H1 (cell line): ENCODE data around the gene CABCOCO1. TPM values are rescaled to one million over a fixed set of nuclear protein-coding genes. Genes with fewer than 3 reads are reported as not detected.
A peak's percentile ranks its signal among the peaks of the same experiment; 100 is the strongest.

Experiments
- CTCF ChIA-PET: fragments of 300-600 bp; sonication (Branson Sonifier 250); formaldehyde crosslinking; loops from one replicate; lab custom pipeline; 2021; ENCODE audit not compliant: partially characterized antibody; lab: Charles Lee
- POLR2A ChIA-PET: fragments of 300-600 bp; sonication (Branson Sonifier 250); formaldehyde crosslinking; loops from one replicate; lab custom pipeline; 2021; ENCODE audit warnings: inconsistent platforms; ENCODE audit not compliant: partially characterized antibody; lab: Charles Lee
- DNase-seq, 2 experiments: peaks; one replicate each; pipeline versions ENCODE4 v3.0.0 to v3.0.0-alpha.2; 2010 to 2022; ENCODE audit warnings: low spot score in 2 of 2, low read depth in 1 of 2, mixed read lengths in 1 of 2
- FAIRE-seq: peaks from 2 replicates; lab custom pipeline; 2011; peaks lifted over from hg19 to GRCh38; lab: Jason Lieb, UNC
- H2AFZ ChIP-seq: 2 replicates; pipeline ENCODE4 v1.8.1; 2012; ENCODE audit warnings: low read length, inconsistent platforms
- H2AK5ac ChIP-seq: 2 replicates; pipeline ENCODE4 v1.6.1; 2013; ENCODE audit warnings: low read depth, low read length
- H2BK120ac ChIP-seq: replicated peaks from 2 replicates; pipeline ENCODE3; 2013; ENCODE audit warnings: low read depth, low read length, inconsistent platforms
- H2BK12ac ChIP-seq: 2 replicates; pipeline ENCODE4 v1.6.1; 2013; ENCODE audit warnings: low read depth, low read length
- H2BK15ac ChIP-seq: 2 replicates; pipeline ENCODE4 v1.6.1; 2013; ENCODE audit warnings: low read length
- H2BK20ac ChIP-seq: 2 replicates; pipeline ENCODE4 v1.6.1; 2013; ENCODE audit warnings: low read length
- H2BK5ac ChIP-seq: 2 replicates; pipeline ENCODE4 v1.6.1; 2013; ENCODE audit warnings: low read depth, low read length
- H3K14ac ChIP-seq: 2 replicates; pipeline ENCODE4 v1.6.1; 2013; ENCODE audit warnings: inconsistent platforms; ENCODE audit not compliant: insufficient read length
- H3K18ac ChIP-seq: 2 replicates; pipeline ENCODE4 v1.6.1; 2013; ENCODE audit warnings: low read length; ENCODE audit errors: extremely low read depth
- H3K23ac ChIP-seq: 2 replicates; pipeline ENCODE4 v1.6.1; 2013; ENCODE audit warnings: inconsistent platforms; ENCODE audit not compliant: insufficient read length
- H3K23me2 ChIP-seq: 2 replicates; pipeline ENCODE4 v1.6.1; 2013; ENCODE audit warnings: low read depth, low read length
- H3K27ac ChIP-seq: 2 replicates; pipeline ENCODE4 v1.6.1; 2011; ENCODE audit warnings: low read depth, low read length, inconsistent platforms
- H3K27me3 ChIP-seq, 4 experiments: replicated peaks in 1 of 4; 1 replicate in 1 of 4; 2 replicates in 3 of 4; pipeline versions ENCODE4 v1.6.1 to v1.8.1; 2011 to 2013; ENCODE audit warnings: low read length in 3 of 4, mild to moderate bottlenecking in 3 of 4, inconsistent platforms in 2 of 4, mixed read lengths in 2 of 4, moderate library complexity in 1 of 4; ENCODE audit not compliant: control insufficient read depth in 3 of 4, insufficient read depth in 3 of 4; ENCODE audit errors: extremely low read depth in 1 of 4
- H3K36me3 ChIP-seq, 4 experiments: 2 replicates each; pipeline versions ENCODE4 v1.6.1 to v1.8.1; 2011 to 2013; ENCODE audit warnings: mild to moderate bottlenecking in 4 of 4, low read length in 3 of 4, moderate library complexity in 2 of 4, control low read depth in 1 of 4, inconsistent platforms in 1 of 4; ENCODE audit not compliant: insufficient read depth in 4 of 4, control insufficient read depth in 2 of 4
- H3K4ac ChIP-seq: replicated peaks from 2 replicates; pipeline ENCODE3; 2013; ENCODE audit warnings: low read length, low read depth, mixed read lengths, inconsistent platforms; ENCODE audit not compliant: insufficient read length
- H3K4me1 ChIP-seq, 4 experiments: replicated peaks in 1 of 4; 1 replicate in 1 of 4; 2 replicates in 3 of 4; pipeline versions ENCODE4 v1.6.1 to v1.8.1; 2011 to 2013; ENCODE audit warnings: low read length in 3 of 4, inconsistent platforms in 2 of 4, mixed read lengths in 1 of 4; ENCODE audit not compliant: insufficient read depth in 4 of 4, control insufficient read depth in 3 of 4
- H3K4me2 ChIP-seq, 2 experiments: 2 replicates each; pipeline versions ENCODE4 v1.6.1 to v1.8.1; 2011 to 2013; ENCODE audit warnings: low read depth in 2 of 2, low read length in 2 of 2, control low read depth in 1 of 2, inconsistent platforms in 1 of 2, mild to moderate bottlenecking in 1 of 2; ENCODE audit not compliant: insufficient read depth in 1 of 2
- H3K4me3 ChIP-seq, 4 experiments: fragments of 200-600, 300-600 bp in 1 of 4; sonication (generic), shearing (Covaris generic), sonication (Bioruptor Twin) in 1 of 4; 2 replicates each; pipeline versions ENCODE4 v1.5.1 to v1.8.1; 2011 to 2016; ENCODE audit warnings: low read length in 4 of 4, low read depth in 3 of 4, control low read depth in 2 of 4, inconsistent platforms in 2 of 4, mild to moderate bottlenecking in 2 of 4, mixed read lengths in 1 of 4, moderate library complexity in 1 of 4; ENCODE audit not compliant: insufficient read depth in 2 of 4; ENCODE audit errors: extremely low read depth in 1 of 4
- H3K56ac ChIP-seq: replicated peaks from 2 replicates; pipeline ENCODE3; 2013; ENCODE audit warnings: low read depth, mild to moderate bottlenecking, mixed read lengths, low read length, inconsistent platforms; ENCODE audit not compliant: insufficient read length
- H3K79me1 ChIP-seq: 2 replicates; pipeline ENCODE4 v1.6.1; 2013; ENCODE audit warnings: low read depth, low read length, control low read depth
- H3K79me2 ChIP-seq, 2 experiments: 2 replicates each; pipeline versions ENCODE4 v1.6.1 to v1.8.1; 2012 to 2013; ENCODE audit warnings: low read length in 2 of 2, mild to moderate bottlenecking in 2 of 2, inconsistent platforms in 1 of 2; ENCODE audit not compliant: insufficient read depth in 2 of 2, control insufficient read depth in 1 of 2
- H3K9ac ChIP-seq, 4 experiments: replicated peaks in 1 of 4; 1 replicate in 1 of 4; 2 replicates in 3 of 4; pipeline versions ENCODE4 v1.6.1 to v1.8.1; 2011 to 2013; ENCODE audit warnings: low read depth in 3 of 4, low read length in 3 of 4, control low read depth in 2 of 4, mild to moderate bottlenecking in 2 of 4, moderate library complexity in 2 of 4, inconsistent platforms in 1 of 4; ENCODE audit errors: extremely low read depth in 1 of 4
- H3K9me3 ChIP-seq, 2 experiments: 2 replicates each; pipeline versions ENCODE4 v1.6.1 to v1.8.1; 2012 to 2013; ENCODE audit warnings: mild to moderate bottlenecking in 2 of 2, moderate library complexity in 2 of 2, control low read depth in 1 of 2, inconsistent platforms in 1 of 2, low read depth in 1 of 2, low read length in 1 of 2, mixed read lengths in 1 of 2; ENCODE audit not compliant: insufficient read depth in 2 of 2
- H4K20me1 ChIP-seq, 2 experiments: replicated peaks in 1 of 2; 2 replicates each; pipeline versions ENCODE3 to v1.8.1; 2011 to 2013; ENCODE audit warnings: inconsistent platforms in 2 of 2, low read length in 2 of 2, mild to moderate bottlenecking in 1 of 2; ENCODE audit not compliant: insufficient read depth in 2 of 2, control insufficient read depth in 1 of 2
- H4K5ac ChIP-seq: 2 replicates; pipeline ENCODE4 v1.6.1; 2013; ENCODE audit warnings: low read length, low read depth, mixed read lengths, inconsistent platforms; ENCODE audit not compliant: insufficient read length
- H4K8ac ChIP-seq: 2 replicates; pipeline ENCODE4 v1.8.0; 2013; ENCODE audit warnings: mild to moderate bottlenecking, moderate library complexity, low read length, inconsistent platforms; ENCODE audit not compliant: insufficient read depth; ENCODE audit errors: extremely low read depth
- H4K91ac ChIP-seq: replicated peaks from 2 replicates; pipeline ENCODE3; 2013; ENCODE audit warnings: low read length, mixed read lengths, inconsistent platforms; ENCODE audit not compliant: insufficient read length
- EGR1 ChIP-seq: IDR thresholded peaks from 2 replicates; pipeline ENCODE4 v1.6.1; 2011; ENCODE audit warnings: low read depth, low read length, borderline replicate concordance
- POLR2A ChIP-seq, 2 experiments: IDR thresholded peaks; 1 replicate in 1 of 2; 2 replicates in 1 of 2; pipeline ENCODE4 v1.6.1; 2011; ENCODE audit warnings: low read depth in 2 of 2, low read length in 2 of 2, mild to moderate bottlenecking in 2 of 2; ENCODE audit errors: control extremely low read depth in 1 of 2
- RAD21 ChIP-seq, 2 experiments: IDR thresholded peaks in 1 of 2; conservative IDR thresholded peaks in 1 of 2; 2 replicates each; pipeline ENCODE4 v1.6.1; 2011; ENCODE audit warnings: low read depth in 2 of 2, low read length in 2 of 2, improper control_type of control experiment in 1 of 2, inconsistent platforms in 1 of 2, mild to moderate bottlenecking in 1 of 2, moderate library complexity in 1 of 2
- RFX5 ChIP-seq: IDR thresholded peaks from 2 replicates; pipeline ENCODE4 v1.6.1; 2011; ENCODE audit warnings: low read depth, low read length, improper control_type of control experiment, borderline replicate concordance
- RNF2 ChIP-seq: fragments of 200-900, 300-1000 bp; sonication (generic); IDR thresholded peaks from 2 replicates; pipeline ENCODE4 v1.7.1; 2016; ENCODE audit warnings: borderline replicate concordance, low read depth, mild to moderate bottlenecking, antibody characterized with exemption, low read length; ENCODE audit not compliant: poor library complexity, severe bottlenecking; ENCODE audit errors: missing control alignments
- RXRA ChIP-seq: IDR thresholded peaks from 2 replicates; pipeline ENCODE4 v1.6.1; 2011; ENCODE audit warnings: low read depth, mild to moderate bottlenecking, low read length, moderate library complexity; ENCODE audit not compliant: insufficient read depth
- SP1 ChIP-seq: IDR thresholded peaks from 2 replicates; pipeline ENCODE4 v1.6.1; 2011; ENCODE audit warnings: low read depth, low read length
- WGBS, 2 experiments: shearing (Covaris generic) in 1 of 2; methylation state at CpG; one replicate each; pipeline versions ENCODE4 v1.1.6 to v1.1.7; 2013 to 2015; ENCODE audit warnings: low lambda C conversion rate in 2 of 2, mixed read lengths in 2 of 2, inconsistent platforms in 1 of 2, low coverage in 1 of 2, missing lambda C conversion rate in 1 of 2; ENCODE audit not compliant: insufficient replicate concordance in 2 of 2, insufficient coverage in 1 of 2, insufficient read length in 1 of 2; ENCODE audit errors: extremely low coverage in 1 of 2, missing lambda C conversion rate in 1 of 2; 5-methylcytosine and 5-hydroxymethylcytosine counted together
- polyA plus RNA-seq, 7 experiments: library from polyadenylated mRNA; depleted of rRNA in 3 of 7; stranded (reverse) in 5 of 7; unstranded in 2 of 7; fragments of >200 nt in 5 of 7; fragments of 200-250 nt in 2 of 7; gene quantifications; 1 replicate in 5 of 7; 2 replicates in 1 of 7; 4 replicates in 1 of 7; pipeline versions ENCODE4 v1.2.1 to v1.2.3, GENCODE V29; 2011 to 2013; ENCODE audit warnings: missing spikeins in 2 of 7, mixed read lengths in 2 of 7
- total RNA-seq: library from RNA; stranded (reverse); fragmentation: NEBNext Ultra II Directional; extraction: Animal tissue kit (Norgen Biotek cat#: 25700); gene quantifications from 2 replicates; pipeline ENCODE4 v1.2.1, GENCODE V29; 2021
- TF ChIP-seq, protein P1 (sequence below), 3 experiments: IDR thresholded peaks; 1 replicate in 2 of 3; 2 replicates in 1 of 3; pipeline versions ENCODE4 v1.5.1 to v1.6.1; 2011; ENCODE audit warnings: low read length in 3 of 3, mild to moderate bottlenecking in 3 of 3, inconsistent platforms in 2 of 3, low read depth in 1 of 3, moderate library complexity in 1 of 3; ENCODE audit not compliant: insufficient read depth in 1 of 3; ENCODE audit errors: control extremely low read depth in 1 of 3

CABCOCO1 gene
- total and polyA plus RNA-seq, 2 of the 8 experiments (the other 6 are each of a cell fraction or from before 2014, with no cell fraction given): not detected

DNA sequence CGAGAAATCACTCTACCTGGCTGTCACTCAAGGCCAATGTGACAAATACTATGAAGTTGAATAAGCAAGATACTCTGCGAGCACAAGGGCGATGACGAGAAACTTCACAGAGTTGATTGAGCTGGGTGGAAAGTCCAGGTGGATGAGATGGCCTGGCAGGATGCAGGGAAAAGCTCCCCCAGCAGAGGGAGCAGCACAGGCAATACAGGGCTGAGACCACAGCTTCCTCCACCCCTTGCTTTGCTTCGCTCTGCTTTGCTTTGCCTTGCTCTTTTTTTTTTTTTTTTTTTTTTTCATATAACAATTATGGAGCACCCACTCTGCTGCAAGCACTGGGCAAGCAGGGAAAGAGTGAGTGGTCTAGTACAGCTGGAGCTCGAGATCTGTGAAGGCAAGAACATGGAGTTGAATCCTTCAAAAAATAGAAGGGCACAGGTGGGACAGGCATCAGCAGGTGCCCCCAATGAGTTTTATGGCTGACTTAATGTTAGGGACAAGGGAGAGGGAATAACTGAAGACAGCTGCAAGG is 88.3 kb downstream of the CABCOCO1 start:
- H3K4me1 ChIP-seq: peaks cover 0 to 3% (median 0%) of the 10 kb centered on the region in 4 experiments; a peak in 1 of 7 replicates
- H3K23ac ChIP-seq: no peak overlapping the region
- no peak overlapping the region for H2BK120ac ChIP-seq
- H3K14ac ChIP-seq: no peak overlapping the region
- no peaks in the 10 kb centered on the region for H3K79me1 ChIP-seq
- no peak overlapping the region for H3K4ac ChIP-seq
- H3K9me3 ChIP-seq: no peaks in the 10 kb centered on the region
- H2BK20ac ChIP-seq: no peak overlapping the region
- H2AK5ac ChIP-seq: no peak overlapping the region
- no peak overlapping the region for H2BK12ac ChIP-seq
- H2BK15ac ChIP-seq: no peak overlapping the region
- H4K5ac ChIP-seq: no peak overlapping the region
- H4K8ac ChIP-seq: no peak overlapping the region
- H3K4me3 ChIP-seq: no peak overlapping the region
- FAIRE-seq: peak; percentile 89
- no peak overlapping the region for H3K9ac ChIP-seq
- no peak overlapping the region for H3K56ac ChIP-seq
- no peaks in the 10 kb centered on the region for H3K36me3 ChIP-seq
- no peak overlapping the region for H3K18ac ChIP-seq
- 45% methylated on average over 6 of the region's 6 CpGs; no CpG with 5 or more reads in 1 of the 2 experiments for WGBS, 2 experiments
- H2BK5ac ChIP-seq: no peak overlapping the region
- POLR2A ChIA-PET: no interaction called here
- H4K20me1 ChIP-seq: no peaks in the 10 kb centered on the region
- H3K27me3 ChIP-seq: no peaks in the 10 kb centered on the region
- no peak overlapping the region for H4K91ac ChIP-seq
- H2AFZ ChIP-seq: no peak overlapping the region
- DNase-seq: peak; percentile 44 to 79
- peak; percentile 70 to 75 for TF ChIP-seq RAD21 (IDR thresholded peaks at IDR 0.05 in 1 of 2, conservative IDR thresholded peaks at IDR 0.05 in 1 of 2; ENCODE audit: low read depth in 2 of 2, low read length in 2 of 2)
- no peak for TF ChIP-seq SP1
- no peak for TF ChIP-seq RNF2
- TF ChIP-seq RXRA: no peak
- no peak for TF ChIP-seq EGR1
- no peak for TF ChIP-seq POLR2A (IDR thresholded peaks at IDR 0.05; ENCODE audit: control extremely low read depth in 1 of 2, low read depth in 2 of 2, low read length in 2 of 2)
- TF ChIP-seq RFX5: no peak
- TF ChIP-seq, protein P1, sequence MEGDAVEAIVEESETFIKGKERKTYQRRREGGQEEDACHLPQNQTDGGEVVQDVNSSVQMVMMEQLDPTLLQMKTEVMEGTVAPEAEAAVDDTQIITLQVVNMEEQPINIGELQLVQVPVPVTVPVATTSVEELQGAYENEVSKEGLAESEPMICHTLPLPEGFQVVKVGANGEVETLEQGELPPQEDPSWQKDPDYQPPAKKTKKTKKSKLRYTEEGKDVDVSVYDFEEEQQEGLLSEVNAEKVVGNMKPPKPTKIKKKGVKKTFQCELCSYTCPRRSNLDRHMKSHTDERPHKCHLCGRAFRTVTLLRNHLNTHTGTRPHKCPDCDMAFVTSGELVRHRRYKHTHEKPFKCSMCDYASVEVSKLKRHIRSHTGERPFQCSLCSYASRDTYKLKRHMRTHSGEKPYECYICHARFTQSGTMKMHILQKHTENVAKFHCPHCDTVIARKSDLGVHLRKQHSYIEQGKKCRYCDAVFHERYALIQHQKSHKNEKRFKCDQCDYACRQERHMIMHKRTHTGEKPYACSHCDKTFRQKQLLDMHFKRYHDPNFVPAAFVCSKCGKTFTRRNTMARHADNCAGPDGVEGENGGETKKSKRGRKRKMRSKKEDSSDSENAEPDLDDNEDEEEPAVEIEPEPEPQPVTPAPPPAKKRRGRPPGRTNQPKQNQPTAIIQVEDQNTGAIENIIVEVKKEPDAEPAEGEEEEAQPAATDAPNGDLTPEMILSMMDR (IDR thresholded peaks at IDR 0.05; ENCODE audit: control extremely low read depth in 1 of 3, insufficient read depth in 1 of 3, low read depth in 1 of 3, low read length in 3 of 3): peak; percentile 80 to 96 (median 94)
- H3K4me2 ChIP-seq: no peak overlapping the region
- H3K23me2 ChIP-seq: no peaks in the 10 kb centered on the region
- CTCF ChIA-PET: interaction anchor here (0.6 to 10.3 kb wide), 36 partner anchors 11 to 933 kb away, joined by 3 to 120 read pairs (median 3); no protein-coding TSS in a partner anchor
- no peak overlapping the region for H3K27ac ChIP-seq
- no peaks in the 10 kb centered on the region for H3K79me2 ChIP-seq
